Mesenchymal stem cell (in vitro differentiated cells and primary cell): ENCODE results near the gene PNLIP. TPM values are rescaled to one million over a fixed set of nuclear protein-coding genes. Genes with fewer than 3 reads are reported as not detected.

Experiments
- DNase-seq: peaks from one replicate; pipeline ENCODE4 v3.0.0-alpha.2; 2013
- H2AFZ ChIP-seq: one replicate; pipeline ENCODE4 v1.6.1; 2013; ENCODE audit warnings: low read depth, mild to moderate bottlenecking, control low read depth, inconsistent platforms, low read length, moderate library complexity
- H2AK5ac ChIP-seq: 2 replicates; pipeline ENCODE4 v1.6.1; 2013; ENCODE audit warnings: low read length, moderate library complexity, mild to moderate bottlenecking, inconsistent platforms; ENCODE audit not compliant: severe bottlenecking
- H2BK120ac ChIP-seq: one replicate; pipeline ENCODE4 v1.6.1; 2013; ENCODE audit warnings: low read depth, mild to moderate bottlenecking, inconsistent platforms, low read length, moderate library complexity
- H2BK12ac ChIP-seq, 2 experiments: one replicate each; pipeline ENCODE4 v1.6.1; 2013; ENCODE audit warnings: inconsistent platforms in 2 of 2, low read length in 2 of 2, mild to moderate bottlenecking in 2 of 2, moderate library complexity in 2 of 2, control low read depth in 1 of 2
- H2BK15ac ChIP-seq: one replicate; pipeline ENCODE4 v1.6.1; 2013; ENCODE audit warnings: mild to moderate bottlenecking, low read depth, inconsistent platforms; ENCODE audit not compliant: poor library complexity, severe bottlenecking
- H2BK5ac ChIP-seq: 2 replicates; pipeline ENCODE4 v1.6.1; 2013; ENCODE audit warnings: low read depth, mild to moderate bottlenecking, low read length, control low read depth, inconsistent platforms; ENCODE audit not compliant: poor library complexity, severe bottlenecking
- H3K14ac ChIP-seq, 2 experiments: one replicate each; pipeline ENCODE4 v1.6.1; 2013; ENCODE audit warnings: inconsistent platforms in 2 of 2, low read length in 2 of 2, control low read depth in 1 of 2, mild to moderate bottlenecking in 1 of 2, moderate library complexity in 1 of 2
- H3K18ac ChIP-seq, 2 experiments: one replicate each; pipeline ENCODE4 v1.6.1; 2013; ENCODE audit warnings: inconsistent platforms in 2 of 2, low read length in 2 of 2, control low read depth in 1 of 2, low read depth in 1 of 2, mild to moderate bottlenecking in 1 of 2
- H3K23ac ChIP-seq, 2 experiments: one replicate each; pipeline ENCODE4 v1.6.1; 2013; ENCODE audit warnings: inconsistent platforms in 2 of 2, low read length in 2 of 2, mild to moderate bottlenecking in 2 of 2, moderate library complexity in 2 of 2, control low read depth in 1 of 2
- H3K27ac ChIP-seq: 2 replicates; pipeline ENCODE4 v1.5.1; 2013; ENCODE audit warnings: mild to moderate bottlenecking, moderate library complexity, low read length, control low read depth, inconsistent platforms; ENCODE audit not compliant: poor library complexity, severe bottlenecking
- H3K27me3 ChIP-seq, 2 experiments: 2 replicates each; pipeline versions ENCODE4 v1.6.1 to v1.7.0; 2013; ENCODE audit warnings: low read length in 2 of 2, mild to moderate bottlenecking in 2 of 2, moderate library complexity in 2 of 2, control low read depth in 1 of 2, inconsistent platforms in 1 of 2; ENCODE audit not compliant: control insufficient read depth in 1 of 2, insufficient read depth in 1 of 2
- H3K36me3 ChIP-seq, 2 experiments: 2 replicates each; pipeline versions ENCODE4 v1.6.1 to v1.7.0; 2013; ENCODE audit warnings: low read length in 2 of 2, control low read depth in 1 of 2, inconsistent platforms in 1 of 2, low read depth in 1 of 2, mild to moderate bottlenecking in 1 of 2; ENCODE audit not compliant: insufficient read depth in 2 of 2, control insufficient read depth in 1 of 2
- H3K4ac ChIP-seq, 2 experiments: one replicate each; pipeline ENCODE4 v1.6.1; 2013; ENCODE audit warnings: inconsistent platforms in 2 of 2, low read length in 2 of 2, mild to moderate bottlenecking in 2 of 2, moderate library complexity in 2 of 2, control low read depth in 1 of 2, low read depth in 1 of 2
- H3K4me1 ChIP-seq: 2 replicates; pipeline ENCODE4 v1.6.1; 2013; ENCODE audit warnings: low read depth, low read length, control low read depth; ENCODE audit not compliant: control insufficient read depth, insufficient read depth
- H3K4me2 ChIP-seq: 2 replicates; pipeline ENCODE4 v1.6.1; 2013; ENCODE audit warnings: low read length, mild to moderate bottlenecking, inconsistent platforms; ENCODE audit not compliant: poor library complexity, severe bottlenecking
- H3K4me3 ChIP-seq, 2 experiments: 2 replicates each; pipeline versions ENCODE4 v1.5.1 to v1.7.0; 2013; ENCODE audit warnings: low read length in 2 of 2, mild to moderate bottlenecking in 2 of 2, control low read depth in 1 of 2, low read depth in 1 of 2; ENCODE audit not compliant: insufficient read depth in 1 of 2
- H3K79me1 ChIP-seq: replicated peaks from 2 replicates; pipeline ENCODE4 v1.6.1; 2013; ENCODE audit warnings: mild to moderate bottlenecking, control low read depth, low read length, inconsistent platforms; ENCODE audit not compliant: poor library complexity, severe bottlenecking
- H3K9ac ChIP-seq: 2 replicates; pipeline ENCODE4 v1.7.0; 2013; ENCODE audit warnings: mild to moderate bottlenecking, low read length, moderate library complexity
- H3K9me3 ChIP-seq: 2 replicates; pipeline ENCODE4 v1.7.0; 2013; ENCODE audit warnings: mild to moderate bottlenecking, low read length; ENCODE audit not compliant: control insufficient read depth
- H4K8ac ChIP-seq: one replicate; pipeline ENCODE4 v1.6.1; 2013; ENCODE audit warnings: inconsistent platforms, mild to moderate bottlenecking, low read length, moderate library complexity
- H4K91ac ChIP-seq: one replicate; pipeline ENCODE4 v1.6.1; 2013; ENCODE audit warnings: mild to moderate bottlenecking, low read length, inconsistent platforms
- WGBS: methylation state at CpG from one replicate; pipeline ENCODE4 v1.1.7; 2013; ENCODE audit warnings: mixed read lengths; 5-methylcytosine and 5-hydroxymethylcytosine counted together
- small RNA-seq: library from polyadenylated mRNA; stranded (forward); fragments of <200 nt; extraction: miRNeasy Mini kit (QIAGEN cat#:217004); gene quantifications from one replicate; pipeline ENCODE3, GENCODE V24; 2013; ENCODE audit warnings: low read depth

PNLIP gene

GRCh38 chr10:116613471-116613870 is 67.7 kb downstream of the PNLIP start:
- Histone ChIP-seq H3K27me3 (peaks cover 18 to 25% of the 10 kb centered on the region in 2 experiments), H3K14ac (no peak overlapping the region), H2BK12ac (no peak overlapping the region), H3K4ac (no peak overlapping the region), H3K23ac (no peak overlapping the region), H2BK120ac (no peak overlapping the region), H3K79me1 (no peaks in the 10 kb centered on the region), H2BK15ac (no peak overlapping the region), H3K36me3 (no peaks in the 10 kb centered on the region), H4K8ac (no peak overlapping the region), H4K91ac (no peak overlapping the region), H3K4me1 (no peaks in the 10 kb centered on the region), H2AFZ (no peak overlapping the region), H3K9me3 (no peaks in the 10 kb centered on the region), H3K27ac (no peak overlapping the region), H3K9ac (no peak overlapping the region), H2BK5ac (no peak overlapping the region), H2AK5ac (no peak overlapping the region), H3K4me3 (no peak overlapping the region), H3K18ac (no peak overlapping the region), H3K4me2 (no peak overlapping the region)
- DNase-seq, result no peak
- WGBS, result 89% methylated on average over 2 of the region's 2 CpGs

- H3K36me3 ChIP-seq, result no peaks in the 10 kb centered on the region
- no peak overlapping the region for H3K4me3 ChIP-seq
- no peak overlapping the region for H3K18ac ChIP-seq
- no peak overlapping the region for H3K4ac ChIP-seq
- no peak overlapping the region for H4K8ac ChIP-seq
- H3K9ac ChIP-seq, result no peak overlapping the region
- H2AFZ ChIP-seq, result no peak overlapping the region
- no peak overlapping the region for H2BK15ac ChIP-seq
- no peak overlapping the region for H4K91ac ChIP-seq
- no peaks in the 10 kb centered on the region for H3K9me3 ChIP-seq
- no peak overlapping the region for H3K14ac ChIP-seq
- peaks cover 11 to 16% of the 10 kb centered on the region in 2 experiments for H3K27me3 ChIP-seq
- no peaks in the 10 kb centered on the region for H3K79me1 ChIP-seq
- no peaks in the 10 kb centered on the region for H3K4me1 ChIP-seq
- H3K27ac ChIP-seq, result no peak overlapping the region
- H3K4me2 ChIP-seq, result no peak overlapping the region
- H2BK5ac ChIP-seq, result no peak overlapping the region
- no peak overlapping the region for H2BK120ac ChIP-seq
- WGBS, result 40% methylated on average over 2 of the region's 2 CpGs
- DNase-seq, result no peak
- no peak overlapping the region for H2AK5ac ChIP-seq
- H2BK12ac ChIP-seq, result no peak overlapping the region
- no peak overlapping the region for H3K23ac ChIP-seq
Observed at GRCh38 chr10:116614796-116615195, 69.1 kb downstream of the PNLIP start.

GRCh38 chr10:116615199-116615776 is 69.6 kb downstream of the PNLIP start:
- no peak overlapping the region for H4K91ac ChIP-seq
- H3K79me1 ChIP-seq, result no peaks in the 10 kb centered on the region
- H3K4ac ChIP-seq, result no peak overlapping the region
- no peak overlapping the region for H3K23ac ChIP-seq
- H3K4me1 ChIP-seq, result no peaks in the 10 kb centered on the region
- H2AFZ ChIP-seq, result no peak overlapping the region
- H3K9me3 ChIP-seq, result no peaks in the 10 kb centered on the region
- H3K9ac ChIP-seq, result no peak overlapping the region
- H2BK120ac ChIP-seq, result no peak overlapping the region
- H2AK5ac ChIP-seq, result no peak overlapping the region
- 80% methylated on average over 3 of the region's 3 CpGs for WGBS
- no peak overlapping the region for H3K4me3 ChIP-seq
- no peak for DNase-seq
- peaks cover 11 to 15% of the 10 kb centered on the region in 2 experiments for H3K27me3 ChIP-seq
- no peak overlapping the region for H2BK15ac ChIP-seq
- no peak overlapping the region for H2BK12ac ChIP-seq
- no peak overlapping the region for H3K18ac ChIP-seq
- no peak overlapping the region for H3K4me2 ChIP-seq
- H4K8ac ChIP-seq, result no peak overlapping the region
- no peak overlapping the region for H2BK5ac ChIP-seq
- no peak overlapping the region for H3K14ac ChIP-seq
- no peaks in the 10 kb centered on the region for H3K36me3 ChIP-seq
- no peak overlapping the region for H3K27ac ChIP-seq

Small RNA genes within 50 kb of the gene (small RNA-seq; reads per million reads assigned to genes)
- gene RNU6-1090P, result not detected
